Measurements from ENCODE around the gene FRAT1.

FRAT1 gene

DNA sequence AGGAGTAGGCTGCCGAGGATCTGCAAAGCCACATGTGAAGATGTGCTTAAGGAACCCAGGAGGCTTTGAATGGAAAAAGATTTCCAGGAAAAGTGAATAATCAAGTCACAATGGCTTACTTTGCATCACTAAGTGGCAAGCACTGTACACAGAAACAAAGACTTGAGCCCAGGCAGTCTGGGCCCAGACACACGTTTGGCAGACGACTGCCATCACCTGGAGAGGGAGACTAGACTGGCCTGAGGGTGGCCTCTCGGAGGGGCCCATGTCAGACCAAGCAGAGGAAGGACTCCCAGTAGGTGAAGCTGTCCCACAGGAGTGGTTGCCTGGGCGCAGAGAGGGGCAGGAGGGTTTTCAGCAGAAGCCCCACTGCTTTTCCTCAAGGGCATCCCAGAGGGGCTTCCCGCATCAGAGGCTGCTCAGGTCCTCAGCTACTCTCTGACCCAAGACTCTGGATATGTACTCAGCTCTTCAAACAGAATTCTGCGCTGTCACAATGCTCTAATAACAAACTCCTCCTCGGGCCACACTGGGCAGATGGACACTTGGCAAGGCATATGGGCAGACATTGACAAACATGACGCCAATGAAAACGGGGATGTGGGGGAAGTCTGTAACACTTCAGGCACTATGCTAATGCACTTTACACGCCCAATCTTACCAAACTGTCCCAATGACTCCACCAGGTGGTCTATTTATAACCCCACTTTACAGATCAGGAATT is 43.4 kb downstream of the FRAT1 start:
- no peak for DNase-seq
- Mint-ChIP-seq H3K36me3 (ENCODE audit: low read depth) (peaks cover 95% of the 10 kb centered on the region), H3K9me3 (no peaks in the 10 kb centered on the region), H3K27ac (no peak overlapping the region), H3K27me3 (no peaks in the 10 kb centered on the region), H3K4me3 (no peak overlapping the region), H3K4me1 (ENCODE audit: low read depth) (no peaks in the 10 kb centered on the region)

DNA sequence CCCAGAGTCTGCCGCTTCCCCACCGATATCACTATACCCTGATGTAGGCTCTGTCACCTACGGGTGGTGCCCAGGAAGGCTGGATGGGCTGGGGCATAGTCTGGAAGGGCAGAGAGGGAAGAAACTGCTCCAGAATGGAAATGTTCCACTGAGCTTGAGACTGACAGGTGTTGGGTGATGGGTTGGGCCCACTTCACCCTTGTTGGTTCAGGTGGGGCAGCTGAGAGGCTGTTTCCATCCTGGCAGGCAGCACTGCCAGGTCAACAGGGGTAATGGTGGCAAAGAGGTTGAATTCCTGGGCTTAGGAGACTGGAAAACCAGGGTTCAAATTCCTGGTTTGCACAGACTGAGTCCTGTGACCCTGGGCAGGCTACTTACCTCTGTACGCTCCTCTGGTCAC is 44.0 kb downstream of the FRAT1 start:
- Mint-ChIP-seq H3K27ac (no peak overlapping the region), H3K36me3 (ENCODE audit: low read depth) (peaks cover 94% of the 10 kb centered on the region), H3K27me3 (no peaks in the 10 kb centered on the region)

DNA sequence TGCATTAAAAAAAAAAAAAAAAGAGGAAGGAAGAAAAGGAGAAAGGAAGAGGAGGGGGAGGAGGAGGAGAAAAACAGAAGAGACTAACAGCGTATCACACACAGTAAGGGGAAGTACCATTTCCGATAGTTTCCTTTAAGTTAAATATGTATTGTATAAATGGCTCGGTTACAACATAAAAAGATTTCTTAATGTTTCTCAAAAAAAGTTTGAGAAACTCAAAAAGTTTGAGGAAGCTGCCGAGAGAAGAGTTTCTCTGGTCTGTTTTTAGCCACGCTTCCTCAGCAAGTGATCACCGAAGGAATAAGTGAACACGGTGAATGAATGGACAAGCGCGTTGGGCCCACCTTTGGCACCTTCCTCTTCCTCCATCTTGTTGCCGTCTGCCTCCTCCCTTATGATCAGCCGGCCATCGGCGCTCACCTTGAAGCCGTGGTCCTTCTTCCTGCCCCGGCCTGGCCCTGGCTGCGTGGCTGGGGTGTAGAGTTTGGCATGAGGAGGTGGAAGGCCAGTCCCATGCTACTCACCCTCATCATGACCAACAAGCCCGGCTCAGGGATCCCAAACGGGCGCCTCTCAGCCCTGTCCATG is 46.8 kb downstream of the FRAT1 start:
- no peaks in the 10 kb centered on the region for H3K4me1 Mint-ChIP-seq (ENCODE audit: low read depth)
- DNase-seq = no peak
- H3K9me3 Mint-ChIP-seq = no peaks in the 10 kb centered on the region
- H3K4me3 Mint-ChIP-seq = no peak overlapping the region
- no peak overlapping the region for H3K27ac Mint-ChIP-seq
- H3K36me3 Mint-ChIP-seq (ENCODE audit: low read depth) = peaks cover 95% of the 10 kb centered on the region
- no peaks in the 10 kb centered on the region for H3K27me3 Mint-ChIP-seq

More for the DNA sequence above, 44.0 kb downstream of the FRAT1 start:
- Mint-ChIP-seq H3K9me3 (no peaks in the 10 kb centered on the region), H3K4me1 (ENCODE audit: low read depth) (no peaks in the 10 kb centered on the region), H3K4me3 (no peak overlapping the region)
- DNase-seq = no peak

- peaks cover 95% of the 10 kb centered on the region for H3K36me3 Mint-ChIP-seq (ENCODE audit: low read depth)
These were observed 47.5 kb downstream of the FRAT1 start for GRCh38 chr10:97366572-97366971.

GRCh38 chr10:97367126-97367649 is 48.1 kb downstream of the FRAT1 start:
- no peak for DNase-seq
- Mint-ChIP-seq H3K27me3 (no peaks in the 10 kb centered on the region), H3K36me3 (ENCODE audit: low read depth) (peaks cover 99% of the 10 kb centered on the region), H3K4me1 (ENCODE audit: low read depth) (no peaks in the 10 kb centered on the region), H3K9me3 (no peaks in the 10 kb centered on the region), H3K4me3 (no peak overlapping the region), H3K27ac (peak overlapping the region; percentile 3)

More at GRCh38 chr10:97366572-97366971, 47.5 kb downstream of the FRAT1 start:
- no peaks in the 10 kb centered on the region for H3K9me3 Mint-ChIP-seq
- no peak overlapping the region for H3K27ac Mint-ChIP-seq
- no peak for DNase-seq
- no peaks in the 10 kb centered on the region for H3K4me1 Mint-ChIP-seq (ENCODE audit: low read depth)
- H3K4me3 Mint-ChIP-seq = no peak overlapping the region
- H3K27me3 Mint-ChIP-seq = no peaks in the 10 kb centered on the region
